ENCODE results near the gene CRYBB2.

DNA sequence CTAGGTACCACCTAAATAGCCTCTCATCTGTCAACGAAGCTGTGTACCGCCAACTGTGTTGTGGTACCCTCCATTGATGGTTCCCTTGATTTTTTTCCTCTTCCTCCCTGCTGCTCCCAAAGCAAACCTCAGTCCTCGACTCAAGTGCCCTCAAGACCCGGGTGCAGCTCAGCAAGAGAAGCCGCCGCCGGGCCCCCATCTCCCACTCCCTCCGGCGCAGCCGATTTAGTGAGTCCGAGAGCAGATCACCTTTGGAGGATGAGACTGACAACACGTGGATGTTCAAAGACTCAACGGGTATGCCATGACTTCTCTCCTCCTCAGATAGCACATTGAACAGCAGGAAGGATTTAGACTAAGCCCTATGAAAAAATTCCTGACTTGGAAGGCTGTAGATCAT, 42.2 kb upstream of the CRYBB2 start:
- TF ChIP-seq POLR2AphosphoS5 (IDR thresholded peaks at IDR 0.05; ENCODE audit: low read depth, low read length) (no peak), TAF1 (IDR thresholded peaks at IDR 0.05; ENCODE audit: borderline replicate concordance, low read depth, low read length) (no peak)

All from GM12892 (cell line).